Cortex of kidney (tissue), 1 donor: ENCODE results near the gene SLC25A21.
"Not testable (repeated sequence)": the region's sequence is repeated elsewhere in the genome, so short reads cannot be mapped to it uniquely, and the experiment has no call there.

Experiments used
- DNase-seq: peaks from one replicate; lab custom pipeline; 2025; lab: John Stamatoyannopoulos, UW

SLC25A21 gene

GRCh38 chr14:37186865-37187264 lies 14.5 kb upstream of the SLC25A21 start:
- DNase-seq = no peak

GRCh38 chr14:37185670-37186069 lies 13.3 kb upstream of the SLC25A21 start:
- DNase-seq = no peak

- DNase-seq = not testable (repeated sequence)
Observed at GRCh38 chr14:37184520-37184919, 12.1 kb upstream of the SLC25A21 start.

GRCh38 chr14:37181441-37181840 lies 9.0 kb upstream of the SLC25A21 start:
- DNase-seq = no peak

GRCh38 chr14:37180886-37181285 lies 8.5 kb upstream of the SLC25A21 start:
- not testable (repeated sequence) for DNase-seq

- no peak for DNase-seq
Observed at GRCh38 chr14:37179896-37180502, 7.6 kb upstream of the SLC25A21 start.

- DNase-seq = no peak
Observed at GRCh38 chr14:37172936-37173614, 669 bp upstream of the SLC25A21 start.

- no peak for DNase-seq
Observed at GRCh38 chr14:37171678-37172023, 755 bp downstream of the SLC25A21 start.

GRCh38 chr14:37170993-37171392 lies 1.4 kb downstream of the SLC25A21 start:
- no peak for DNase-seq

- no peak for DNase-seq
Observed at GRCh38 chr14:37170237-37170636, 2.2 kb downstream of the SLC25A21 start.

GRCh38 chr14:37168721-37169120 lies 3.7 kb downstream of the SLC25A21 start:
- no peak for DNase-seq

- DNase-seq = no peak
Observed at GRCh38 chr14:37167151-37168047, 5.0 kb downstream of the SLC25A21 start.

GRCh38 chr14:37165794-37166193 lies 6.6 kb downstream of the SLC25A21 start:
- DNase-seq = no peak

- DNase-seq = not testable (repeated sequence)
Observed at GRCh38 chr14:37162307-37162706, 10.1 kb downstream of the SLC25A21 start.

GRCh38 chr14:37157987-37158386 lies 14.4 kb downstream of the SLC25A21 start:
- DNase-seq = no peak

- DNase-seq = no peak
Observed at GRCh38 chr14:37153483-37153882, 18.9 kb downstream of the SLC25A21 start.

- DNase-seq = no peak
Observed at GRCh38 chr14:37153005-37153404, 19.4 kb downstream of the SLC25A21 start.

- no peak for DNase-seq
Observed at GRCh38 chr14:37150414-37150813, 22.0 kb downstream of the SLC25A21 start.

- DNase-seq = no peak
Observed at GRCh38 chr14:37147310-37147880, 25.0 kb downstream of the SLC25A21 start.

- not testable (repeated sequence) for DNase-seq
Observed at GRCh38 chr14:37146438-37146837, 26.0 kb downstream of the SLC25A21 start.

- no peak for DNase-seq
Observed at GRCh38 chr14:37145395-37145794, 27.0 kb downstream of the SLC25A21 start.

GRCh38 chr14:37144729-37145363 lies 27.6 kb downstream of the SLC25A21 start:
- no peak for DNase-seq
